Glutamatergic neuron (in vitro differentiated cells): ENCODE data around the gene REV1. TPM values are rescaled to one million over a fixed set of nuclear protein-coding genes. Genes with fewer than 3 reads are reported as not detected.
"Not testable (repeated sequence)": the region's sequence is repeated elsewhere in the genome, so short reads cannot be mapped to it uniquely, and the experiment has no call there.

Source experiments
- DNase-seq: peaks from one replicate; pipeline ENCODE4 v3.0.0; 2022
- H3K27ac Mint-ChIP-seq: one replicate; pipeline ENCODE4 v1.8.0; 2020; ENCODE audit warnings: mild to moderate bottlenecking, mixed read lengths, inconsistent platforms; ENCODE audit not compliant: unreplicated experiment
- H3K27me3 Mint-ChIP-seq: one replicate; pipeline ENCODE4 v1.8.0; 2020; ENCODE audit warnings: mild to moderate bottlenecking, moderate library complexity, mixed read lengths, inconsistent platforms; ENCODE audit not compliant: unreplicated experiment
- H3K36me3 Mint-ChIP-seq: one replicate; pipeline ENCODE4 v1.8.0; 2020; ENCODE audit warnings: mild to moderate bottlenecking, mixed read lengths, inconsistent platforms; ENCODE audit not compliant: unreplicated experiment
- H3K4me1 Mint-ChIP-seq: one replicate; pipeline ENCODE4 v1.8.0; 2020; ENCODE audit warnings: mild to moderate bottlenecking, low read depth, mixed read lengths, inconsistent platforms; ENCODE audit not compliant: unreplicated experiment
- H3K4me3 Mint-ChIP-seq: one replicate; pipeline ENCODE4 v1.8.0; 2020; ENCODE audit warnings: mild to moderate bottlenecking, mixed read lengths, inconsistent platforms; ENCODE audit not compliant: unreplicated experiment
- H3K9me3 Mint-ChIP-seq: one replicate; pipeline ENCODE4 v1.8.0; 2020; ENCODE audit warnings: mild to moderate bottlenecking, moderate library complexity, mixed read lengths, inconsistent platforms; ENCODE audit not compliant: unreplicated experiment
- CTCF ChIP-seq: fragments of 200-600 bp; sonication (generic); IDR thresholded peaks from one replicate; pipeline ENCODE4 v1.5.0; 2021; ENCODE audit not compliant: partially characterized antibody, unreplicated experiment
- total RNA-seq: library from RNA; stranded (reverse); fragmentation: NEBNext Ultra II Directional; extraction: Animal tissue kit (Norgen Biotek cat#: 25700); gene quantifications from one replicate; pipeline ENCODE4 v1.2.1, GENCODE V29; 2021; ENCODE audit not compliant: unreplicated experiment

Gene REV1
- total RNA-seq, 1 donor from 2014 or later, result 39.2 TPM

- Mint-ChIP-seq H3K27me3 (no peaks in the 10 kb centered on the region), H3K9me3 (no peaks in the 10 kb centered on the region), H3K4me1 (no peaks in the 10 kb centered on the region), H3K36me3 (no peaks in the 10 kb centered on the region), H3K4me3 (no peak overlapping the region), H3K27ac (no peak overlapping the region)
- no peak for DNase-seq
- TF ChIP-seq CTCF, result no peak
Observed at GRCh38 chr2:99478632-99479031, 11.2 kb downstream of the REV1 start.

- no peak for TF ChIP-seq CTCF
- no peak overlapping the region for H3K4me3 Mint-ChIP-seq
- no peaks in the 10 kb centered on the region for H3K27me3 Mint-ChIP-seq
- H3K9me3 Mint-ChIP-seq, result no peaks in the 10 kb centered on the region
- no peaks in the 10 kb centered on the region for H3K36me3 Mint-ChIP-seq
- no peaks in the 10 kb centered on the region for H3K4me1 Mint-ChIP-seq
- no peak overlapping the region for H3K27ac Mint-ChIP-seq
- no peak for DNase-seq
Observed at GRCh38 chr2:99477054-99477453, 12.8 kb downstream of the REV1 start.

- Mint-ChIP-seq H3K4me1 (no peaks in the 10 kb centered on the region), H3K9me3 (no peaks in the 10 kb centered on the region), H3K4me3 (no peak overlapping the region), H3K27ac (no peak overlapping the region), H3K27me3 (no peaks in the 10 kb centered on the region), H3K36me3 (no peaks in the 10 kb centered on the region)
- DNase-seq, result no peak
- no peak for TF ChIP-seq CTCF
Observed at GRCh38 chr2:99476629-99477028, 13.2 kb downstream of the REV1 start.

GRCh38 chr2:99475095-99475494 is 14.7 kb downstream of the REV1 start:
- not testable (repeated sequence) for H3K36me3 Mint-ChIP-seq, H3K9me3 Mint-ChIP-seq, H3K4me3 Mint-ChIP-seq, H3K27ac Mint-ChIP-seq, DNase-seq, H3K4me1 Mint-ChIP-seq, H3K27me3 Mint-ChIP-seq

- DNase-seq, result no peak
- no peaks in the 10 kb centered on the region for H3K27me3 Mint-ChIP-seq
- no peak for TF ChIP-seq CTCF
- H3K27ac Mint-ChIP-seq, result no peak overlapping the region
- peaks cover 3% of the 10 kb centered on the region for H3K9me3 Mint-ChIP-seq
- no peak overlapping the region for H3K4me3 Mint-ChIP-seq
- no peaks in the 10 kb centered on the region for H3K4me1 Mint-ChIP-seq
- H3K36me3 Mint-ChIP-seq, result peaks cover 6% of the 10 kb centered on the region
Observed at GRCh38 chr2:99473518-99474083, 16.2 kb downstream of the REV1 start.
